Fibroblast of villous mesenchyme (primary cell): ENCODE data around the gene PLXNA4. TPM values are rescaled to one million over a fixed set of nuclear protein-coding genes. Genes with fewer than 3 reads are reported as not detected.

Experiments
- DNase-seq: peaks from one replicate; pipeline ENCODE4 v3.0.0-alpha.2; 2010; ENCODE audit warnings: low read depth
- H3K4me3 ChIP-seq: 2 replicates; pipeline ENCODE4 v1.5.1; 2011; ENCODE audit warnings: low read depth, mild to moderate bottlenecking, low read length
- CTCF ChIP-seq: IDR thresholded peaks from 2 replicates; pipeline ENCODE4 v1.5.1; 2012; ENCODE audit warnings: low read depth, mild to moderate bottlenecking, low read length; ENCODE audit not compliant: insufficient read depth
- total RNA-seq: library from RNA; depleted of rRNA; stranded (reverse); fragments of >200 nt; gene quantifications from 2 replicates; pipeline ENCODE4 v1.2.3, GENCODE V29; 2012

Gene PLXNA4
- total RNA-seq, 1 donor, result not detected

GRCh38 chr7:132400561-132401142, 175.6 kb downstream of the PLXNA4 start:
- DNase-seq, result no peak
- H3K4me3 ChIP-seq, result no peak overlapping the region
- TF ChIP-seq CTCF, result no peak

- H3K4me3 ChIP-seq, result no peak overlapping the region
- no peak for DNase-seq
- no peak for TF ChIP-seq CTCF
These were observed 176.9 kb downstream of the PLXNA4 start for GRCh38 chr7:132399367-132399766.

GRCh38 chr7:132398253-132398925, 177.9 kb downstream of the PLXNA4 start:
- TF ChIP-seq CTCF, result no peak
- DNase-seq, result no peak
- no peak overlapping the region for H3K4me3 ChIP-seq

- H3K4me3 ChIP-seq, result no peak overlapping the region
- no peak for TF ChIP-seq CTCF
- no peak for DNase-seq
These were observed 179.2 kb downstream of the PLXNA4 start for GRCh38 chr7:132397070-132397469.

- no peak for TF ChIP-seq CTCF
- no peak for DNase-seq
These were observed 180.9 kb downstream of the PLXNA4 start for GRCh38 chr7:132395361-132395760.

GRCh38 chr7:132394283-132395198, 181.7 kb downstream of the PLXNA4 start:
- no peak overlapping the region for H3K4me3 ChIP-seq
- TF ChIP-seq CTCF, result peak; percentile 6
- no peak for DNase-seq

More at GRCh38 chr7:132395361-132395760, 180.9 kb downstream of the PLXNA4 start:
- no peak overlapping the region for H3K4me3 ChIP-seq
